Vagina (tissue), 2 donors: ENCODE results near the gene DSCAML1.

ENCODE experiments used
- POLR2A ChIP-seq, 2 donors: fragments of 450-650 bp; IDR thresholded peaks; one replicate each; pipeline ENCODE4 v1.6.1; 2017; ENCODE audit warnings: antibody characterized with exemption in 2 of 2, mild to moderate bottlenecking in 2 of 2, moderate library complexity in 2 of 2
- POLR2AphosphoS5 ChIP-seq, 2 donors: sonication (generic); formaldehyde crosslinking; IDR thresholded peaks; one replicate each; pipeline ENCODE4 v1.9.0; 2017; ENCODE audit warnings: antibody characterized with exemption in 2 of 2, mild to moderate bottlenecking in 2 of 2, low read depth in 1 of 2; ENCODE audit not compliant: insufficient read depth in 1 of 2

DNA sequence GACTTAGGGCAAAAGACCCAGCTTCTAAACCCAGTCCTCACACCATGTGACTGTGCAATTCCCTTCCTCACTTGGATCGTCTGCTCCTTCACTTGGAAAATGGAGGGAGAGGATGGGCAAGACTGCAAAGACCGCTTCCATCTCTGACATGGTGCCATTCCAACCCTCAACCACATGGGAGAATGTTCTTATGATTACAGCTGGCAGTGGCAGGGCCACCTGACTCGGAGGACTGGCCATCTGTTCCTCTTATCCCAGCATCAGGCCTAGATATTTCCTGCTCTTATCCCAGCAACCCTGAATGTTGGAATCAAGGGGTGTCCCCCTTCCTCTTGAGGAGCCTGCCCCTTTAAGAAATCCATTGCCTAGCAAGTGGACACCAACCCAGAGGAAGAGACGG, 15.4 kb downstream of the DSCAML1 start:
- TF ChIP-seq POLR2AphosphoS5 (IDR thresholded peaks at IDR 0.05; ENCODE audit: insufficient read depth in 1 of 2, low read depth in 1 of 2), result no peak
- TF ChIP-seq POLR2A (IDR thresholded peaks at IDR 0.05), result no peak
